SK-N-SH treated with all-trans-retinoic acid at 6 μM for 48 hours (cell line): ENCODE data around the gene BLOC1S4.

ENCODE experiments used
- ATAC-seq: fragments of 200-7000 bp; cut with Tn5 transposase; 3 replicates; pipeline ENCODE4 v1.9.1; 2020; ENCODE audit warnings: mild to moderate bottlenecking, moderate library complexity
- ARNTL ChIP-seq: fragments of 450-650 bp; formaldehyde crosslinking; IDR thresholded peaks from 2 replicates; pipeline ENCODE4 v1.5.0; 2020; ENCODE audit warnings: low read depth, mild to moderate bottlenecking, moderate library complexity, borderline replicate concordance
- BACH2 ChIP-seq: fragments of 250-450 bp; sonication (Bioruptor Pico); IDR thresholded peaks from 2 replicates; pipeline ENCODE4 v1.9.0; 2021; ENCODE audit warnings: mild to moderate bottlenecking, borderline replicate concordance
- CREB5 ChIP-seq: fragments of 250-450 bp; sonication (Bioruptor Pico); IDR thresholded peaks from 2 replicates; pipeline ENCODE4 v1.5.1; 2020; ENCODE audit warnings: low read depth, mild to moderate bottlenecking, moderate library complexity
- CSDC2 ChIP-seq: fragments of 250-450 bp; sonication (Bioruptor Pico); IDR thresholded peaks from 2 replicates; pipeline ENCODE4 v1.5.0; 2020; ENCODE audit warnings: mild to moderate bottlenecking, moderate library complexity
- CSRNP3 ChIP-seq: fragments of 250-450 bp; sonication (Bioruptor Pico); IDR thresholded peaks from 2 replicates; pipeline ENCODE4 v1.5.1; 2021; ENCODE audit warnings: mild to moderate bottlenecking, moderate library complexity
- ESRRG ChIP-seq: fragments of 250-450 bp; sonication (Bioruptor Pico); IDR thresholded peaks from 2 replicates; pipeline ENCODE4 v1.6.1; 2021; ENCODE audit warnings: mild to moderate bottlenecking
- GLIS3 ChIP-seq: fragments of 250-450 bp; sonication (Bioruptor Pico); IDR thresholded peaks from 2 replicates; pipeline ENCODE4 v1.5.0; 2020; ENCODE audit warnings: mild to moderate bottlenecking, moderate library complexity
- OSR1 ChIP-seq: fragments of 250-450 bp; sonication (Bioruptor Pico); IDR thresholded peaks from 2 replicates; pipeline ENCODE4 v1.8.0; 2022; ENCODE audit warnings: moderate library complexity, mild to moderate bottlenecking, inconsistent platforms
- PATZ1 ChIP-seq: fragments of 250-450 bp; sonication (Bioruptor Pico); IDR thresholded peaks from 2 replicates; pipeline ENCODE4 v1.8.0; 2020; ENCODE audit warnings: mild to moderate bottlenecking, moderate library complexity, borderline replicate concordance
- POU6F1 ChIP-seq: fragments of 250-450 bp; sonication (Bioruptor Pico); IDR thresholded peaks from 2 replicates; pipeline ENCODE4 v1.8.0; 2021; ENCODE audit warnings: low read depth, mild to moderate bottlenecking, moderate library complexity, borderline replicate concordance
- PPARA ChIP-seq: fragments of 250-450 bp; sonication (Bioruptor Pico); IDR thresholded peaks from 2 replicates; pipeline ENCODE4 v1.5.0; 2020; ENCODE audit warnings: mild to moderate bottlenecking, borderline replicate concordance
- RARB ChIP-seq: fragments of 250-450 bp; sonication (Bioruptor Pico); IDR thresholded peaks from 2 replicates; pipeline ENCODE4 v1.8.0; 2021; ENCODE audit warnings: mild to moderate bottlenecking, moderate library complexity
- SNAI2 ChIP-seq: fragments of 250-450 bp; sonication (Bioruptor Pico); IDR thresholded peaks from 2 replicates; pipeline ENCODE4 v1.5.0; 2020; ENCODE audit warnings: mild to moderate bottlenecking, moderate library complexity
- TCF4 ChIP-seq: fragments of 250-450 bp; sonication (Bioruptor Pico); IDR thresholded peaks from 2 replicates; pipeline ENCODE4 v1.8.0; 2021; ENCODE audit warnings: mild to moderate bottlenecking, moderate library complexity, borderline replicate concordance
- TOX ChIP-seq: fragments of 250-450 bp; sonication (Bioruptor Pico); IDR thresholded peaks from 2 replicates; pipeline ENCODE4 v1.8.0; 2021; ENCODE audit warnings: mild to moderate bottlenecking, moderate library complexity, borderline replicate concordance
- TSHZ2 ChIP-seq: fragments of 250-450 bp; sonication (Bioruptor Pico); IDR thresholded peaks from 2 replicates; pipeline ENCODE4 v1.5.0; 2020; ENCODE audit warnings: mild to moderate bottlenecking, moderate library complexity
- ZC3H10 ChIP-seq: fragments of 250-450 bp; sonication (Bioruptor Pico); IDR thresholded peaks from 2 replicates; pipeline ENCODE4 v1.5.1; 2021; ENCODE audit warnings: mild to moderate bottlenecking, moderate library complexity
- ZFP3 ChIP-seq: fragments of 250-450 bp; sonication (Bioruptor Pico); IDR thresholded peaks from 2 replicates; pipeline ENCODE4 v1.5.0; 2020; ENCODE audit warnings: mild to moderate bottlenecking, moderate library complexity
- ZFP30 ChIP-seq: fragments of 450-650 bp; formaldehyde crosslinking; IDR thresholded peaks from 2 replicates; pipeline ENCODE4 v1.5.0; 2022; ENCODE audit warnings: mild to moderate bottlenecking, moderate library complexity
- ZNF565 ChIP-seq: fragments of 450-650 bp; formaldehyde crosslinking; conservative IDR thresholded peaks from 2 replicates; pipeline ENCODE4 v1.5.0; 2020; ENCODE audit warnings: low read depth, mild to moderate bottlenecking, moderate library complexity
- ZNF70 ChIP-seq: fragments of 450-650 bp; formaldehyde crosslinking; IDR thresholded peaks from 2 replicates; pipeline ENCODE4 v1.5.0; 2020; ENCODE audit warnings: mild to moderate bottlenecking, moderate library complexity
- ZNF8 ChIP-seq: fragments of 450-650 bp; formaldehyde crosslinking; IDR thresholded peaks from 2 replicates; pipeline ENCODE4 v1.5.0; 2020; ENCODE audit warnings: mild to moderate bottlenecking, moderate library complexity

BLOC1S4 gene

GRCh38 chr4:6694177-6694901 is 21.6 kb upstream of the BLOC1S4 start:
- no peak for TF ChIP-seq ZFP30 (CRISPR knock-in tag)
- no peak for TF ChIP-seq ZNF70 (CRISPR knock-in tag)
- no peak for TF ChIP-seq ZNF8 (CRISPR knock-in tag)
- TF ChIP-seq BACH2 (CRISPR knock-in tag), result no peak
- no peak for TF ChIP-seq POU6F1
- TF ChIP-seq ZNF565 (CRISPR knock-in tag), result no peak
- no peak for TF ChIP-seq PATZ1 (CRISPR knock-in tag)
- no peak for TF ChIP-seq CREB5 (CRISPR knock-in tag)
- TF ChIP-seq RARB (CRISPR knock-in tag), result no peak
- no peak for TF ChIP-seq GLIS3 (CRISPR knock-in tag)
- no peak for TF ChIP-seq ESRRG (CRISPR knock-in tag)

GRCh38 chr4:6695660-6696610 is 20.0 kb upstream of the BLOC1S4 start:
- no peak for ATAC-seq
- TF ChIP-seq CSDC2 (CRISPR knock-in tag), result no peak
- TF ChIP-seq ARNTL, result no peak
- no peak for TF ChIP-seq ZNF8 (CRISPR knock-in tag)
- TF ChIP-seq GLIS3 (CRISPR knock-in tag), result no peak
- TF ChIP-seq ZFP3, result no peak
- no peak for TF ChIP-seq ZFP30 (CRISPR knock-in tag)
- TF ChIP-seq RARB (CRISPR knock-in tag), result no peak
- TF ChIP-seq SNAI2 (CRISPR knock-in tag), result no peak
- no peak for TF ChIP-seq ESRRG (CRISPR knock-in tag)
- no peak for TF ChIP-seq CSRNP3 (CRISPR knock-in tag)
- no peak for TF ChIP-seq ZNF565 (CRISPR knock-in tag)
- TF ChIP-seq BACH2 (CRISPR knock-in tag), result no peak
- TF ChIP-seq ZC3H10 (CRISPR knock-in tag), result no peak

More at GRCh38 chr4:6694177-6694901, 21.6 kb upstream of the BLOC1S4 start:
- no peak for ATAC-seq

- no peak for ATAC-seq
- no peak for TF ChIP-seq TCF4 (CRISPR knock-in tag)
These were observed 19.4 kb upstream of the BLOC1S4 start for GRCh38 chr4:6696611-6697010.

- no peak for ATAC-seq
- TF ChIP-seq ZC3H10 (CRISPR knock-in tag), result no peak
- TF ChIP-seq PPARA, result no peak
- TF ChIP-seq ZNF8 (CRISPR knock-in tag), result no peak
- TF ChIP-seq RARB (CRISPR knock-in tag), result no peak
- TF ChIP-seq TSHZ2 (CRISPR knock-in tag), result no peak
- no peak for TF ChIP-seq ZNF70 (CRISPR knock-in tag)
- no peak for TF ChIP-seq CSDC2 (CRISPR knock-in tag)
- no peak for TF ChIP-seq TOX (CRISPR knock-in tag)
- TF ChIP-seq OSR1 (CRISPR knock-in tag), result no peak
- no peak for TF ChIP-seq ZFP30 (CRISPR knock-in tag)
- no peak for TF ChIP-seq CSRNP3 (CRISPR knock-in tag)
- no peak for TF ChIP-seq ZNF565 (CRISPR knock-in tag)
- TF ChIP-seq ARNTL, result no peak
These were observed 18.8 kb upstream of the BLOC1S4 start for GRCh38 chr4:6697131-6697530.
